HG02798 (cell line): ENCODE measurements around the gene SRC.

Experiments used
- ATAC-seq: cut with Tn5 transposase; IDR thresholded peaks from one replicate; pipeline ENCODE4 v1.9.1; 2021; ENCODE audit warnings: mild to moderate bottlenecking; ENCODE audit not compliant: unreplicated experiment, poor library complexity

Gene SRC

GRCh38 chr20:37348792-37349516, 3.0 kb downstream of the SRC start:
- ATAC-seq: no peak

GRCh38 chr20:37349517-37350491, 3.9 kb downstream of the SRC start:
- no peak for ATAC-seq

DNA sequence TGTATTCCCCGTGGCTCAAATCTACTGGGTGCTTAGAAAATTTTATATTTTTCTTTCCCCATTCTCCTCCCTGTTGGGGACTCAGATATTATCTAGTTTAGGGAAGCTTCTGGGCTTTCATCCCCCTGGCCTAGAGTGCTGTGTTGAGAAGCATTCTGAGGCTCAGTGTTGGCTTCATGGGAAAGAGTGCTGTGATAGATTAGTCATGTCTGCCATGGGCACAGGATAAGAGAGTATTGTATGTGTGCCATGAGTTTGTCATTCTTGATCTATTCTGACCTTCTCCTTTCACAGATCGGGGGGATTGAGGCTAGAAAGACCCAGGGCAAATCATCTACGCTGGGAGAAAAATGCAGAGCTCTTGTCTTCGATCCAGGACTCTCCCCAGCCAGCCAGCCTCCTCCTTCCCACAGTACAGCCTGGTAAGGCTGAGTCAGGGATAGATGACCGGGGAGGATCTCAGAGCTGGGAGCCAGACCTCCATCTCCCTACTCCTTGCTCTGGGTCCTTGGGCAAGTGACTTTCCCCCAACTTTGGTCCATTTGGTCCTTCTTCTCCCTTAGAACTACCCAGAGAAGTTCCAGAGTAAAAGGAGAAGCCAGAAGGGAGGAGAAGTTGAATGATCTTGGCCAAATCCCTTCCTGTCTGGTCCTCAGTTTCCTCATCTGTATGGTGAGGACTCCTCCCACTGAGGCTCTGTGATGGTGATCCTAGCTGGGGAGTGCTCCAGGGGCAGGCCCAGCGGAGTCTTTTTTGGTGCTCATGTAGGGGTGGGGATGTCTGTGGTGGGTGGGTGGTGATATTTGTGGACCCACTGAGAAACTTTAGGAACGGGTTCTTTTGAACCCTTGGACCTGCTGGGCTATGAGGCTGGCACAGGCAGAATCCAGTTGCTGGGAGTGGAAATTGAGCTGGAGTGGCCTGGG, 5.0 kb downstream of the SRC start:
- ATAC-seq: no peak

DNA sequence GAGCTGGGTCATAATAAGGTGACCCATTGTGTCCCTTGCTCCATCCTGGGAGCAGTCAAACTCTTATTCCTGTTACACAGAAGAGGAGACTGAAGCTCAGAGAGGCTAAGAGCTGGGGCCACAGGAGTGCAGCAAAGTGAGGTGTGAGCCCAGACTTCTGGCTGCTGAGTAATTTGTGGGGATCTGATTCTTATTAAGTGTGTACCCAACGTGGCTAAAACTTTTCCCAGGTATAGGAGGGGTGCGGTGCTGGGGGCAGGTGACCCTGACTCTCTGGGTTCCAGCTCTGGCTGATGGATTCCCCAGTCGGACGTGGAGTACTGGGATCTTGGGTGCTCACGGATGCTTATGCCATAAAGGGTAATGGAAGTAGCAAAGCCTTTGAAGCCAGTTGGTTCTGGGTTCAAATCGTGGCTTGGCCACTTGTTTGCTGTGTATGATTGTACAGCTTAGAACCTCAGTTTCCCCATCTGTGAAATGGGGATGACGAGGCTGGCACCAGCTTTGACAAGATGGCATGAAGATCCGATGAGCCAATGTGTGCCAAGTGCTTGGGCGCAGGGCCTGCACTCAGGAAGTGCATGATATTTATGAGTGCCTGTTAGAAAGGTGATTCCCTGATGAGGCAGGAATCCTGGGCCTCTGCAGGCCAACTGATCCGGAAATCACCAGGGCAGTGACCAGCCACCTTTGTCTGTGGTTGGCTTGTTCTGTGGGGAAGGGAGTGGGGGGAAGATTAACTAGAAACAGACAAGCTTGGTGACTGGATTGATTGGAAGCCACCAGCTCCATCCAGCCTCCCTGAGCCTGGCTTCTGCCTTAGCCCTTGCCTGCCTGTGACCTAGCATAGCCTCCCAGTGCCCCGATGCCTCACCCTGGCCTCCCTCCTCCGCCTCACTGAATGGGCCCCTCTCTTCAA, 6.0 kb downstream of the SRC start:
- ATAC-seq: no peak

DNA sequence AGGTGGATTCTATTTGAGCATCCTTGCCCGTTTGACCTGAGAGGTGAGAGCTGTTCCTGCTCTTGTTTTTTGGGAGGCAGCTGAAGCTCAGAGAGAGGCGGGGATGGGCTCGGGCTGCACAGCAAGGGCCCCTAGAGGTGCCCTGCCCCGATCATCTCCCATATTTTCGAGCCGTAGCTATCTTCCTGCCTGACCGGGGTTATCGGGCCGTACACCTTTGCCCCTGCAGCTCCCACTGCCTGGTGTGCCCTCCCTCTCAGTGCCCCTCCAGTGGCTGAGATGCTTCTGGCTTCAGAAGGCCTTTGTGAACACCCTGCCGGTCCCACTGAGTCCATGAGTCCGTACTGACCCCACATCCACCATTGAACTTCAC, 6.7 kb downstream of the SRC start:
- ATAC-seq: no peak

GRCh38 chr20:37353285-37353849, 7.4 kb downstream of the SRC start:
- ATAC-seq: no peak

DNA sequence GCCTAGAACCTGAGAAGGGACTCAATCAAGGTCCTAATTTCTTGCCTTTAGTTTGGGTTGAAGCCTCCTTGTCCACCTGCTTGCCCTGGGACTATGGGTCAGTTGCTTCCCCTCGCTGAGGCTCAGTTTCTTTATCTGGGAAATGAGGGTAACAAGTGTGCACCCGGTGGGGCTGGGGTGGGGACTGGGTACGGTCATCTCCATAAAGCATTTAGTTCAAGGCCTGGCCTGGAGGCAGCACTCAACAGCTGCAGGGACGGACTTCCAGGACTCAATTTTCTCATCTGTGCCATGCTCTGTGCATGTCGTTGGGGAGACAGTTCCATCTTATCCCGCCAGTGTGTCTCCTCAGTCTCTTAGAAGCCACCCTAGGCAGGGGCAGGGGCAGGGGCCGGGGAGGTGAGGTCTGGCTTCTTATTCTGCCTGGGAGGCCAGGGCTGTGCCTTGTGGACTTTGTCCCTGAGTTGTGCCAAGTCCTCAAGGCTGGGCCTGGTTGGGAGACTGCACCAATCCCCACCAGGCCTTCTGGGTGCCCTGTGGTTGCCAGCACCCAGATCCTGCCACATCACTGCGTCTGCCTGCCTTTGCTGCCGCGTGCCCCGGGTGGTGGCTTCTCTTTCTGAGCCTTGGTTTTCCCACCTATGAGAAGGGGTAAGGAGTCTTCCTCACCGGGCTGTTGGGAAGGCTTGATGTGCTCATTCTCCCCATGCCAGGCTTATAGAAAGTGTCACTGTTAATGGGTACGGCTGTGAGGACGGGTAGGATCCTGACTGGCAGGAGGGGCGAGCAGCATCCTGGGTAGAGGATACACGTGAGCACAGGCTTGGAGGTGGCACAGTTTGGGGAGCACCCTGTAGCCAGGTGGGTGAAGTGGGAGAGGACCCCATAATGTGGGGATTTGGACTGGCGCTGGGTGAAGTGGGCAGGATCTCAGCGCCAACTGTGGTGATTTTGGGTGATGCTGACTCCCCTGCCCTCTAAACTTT, 8.6 kb downstream of the SRC start:
- ATAC-seq: no peak

DNA sequence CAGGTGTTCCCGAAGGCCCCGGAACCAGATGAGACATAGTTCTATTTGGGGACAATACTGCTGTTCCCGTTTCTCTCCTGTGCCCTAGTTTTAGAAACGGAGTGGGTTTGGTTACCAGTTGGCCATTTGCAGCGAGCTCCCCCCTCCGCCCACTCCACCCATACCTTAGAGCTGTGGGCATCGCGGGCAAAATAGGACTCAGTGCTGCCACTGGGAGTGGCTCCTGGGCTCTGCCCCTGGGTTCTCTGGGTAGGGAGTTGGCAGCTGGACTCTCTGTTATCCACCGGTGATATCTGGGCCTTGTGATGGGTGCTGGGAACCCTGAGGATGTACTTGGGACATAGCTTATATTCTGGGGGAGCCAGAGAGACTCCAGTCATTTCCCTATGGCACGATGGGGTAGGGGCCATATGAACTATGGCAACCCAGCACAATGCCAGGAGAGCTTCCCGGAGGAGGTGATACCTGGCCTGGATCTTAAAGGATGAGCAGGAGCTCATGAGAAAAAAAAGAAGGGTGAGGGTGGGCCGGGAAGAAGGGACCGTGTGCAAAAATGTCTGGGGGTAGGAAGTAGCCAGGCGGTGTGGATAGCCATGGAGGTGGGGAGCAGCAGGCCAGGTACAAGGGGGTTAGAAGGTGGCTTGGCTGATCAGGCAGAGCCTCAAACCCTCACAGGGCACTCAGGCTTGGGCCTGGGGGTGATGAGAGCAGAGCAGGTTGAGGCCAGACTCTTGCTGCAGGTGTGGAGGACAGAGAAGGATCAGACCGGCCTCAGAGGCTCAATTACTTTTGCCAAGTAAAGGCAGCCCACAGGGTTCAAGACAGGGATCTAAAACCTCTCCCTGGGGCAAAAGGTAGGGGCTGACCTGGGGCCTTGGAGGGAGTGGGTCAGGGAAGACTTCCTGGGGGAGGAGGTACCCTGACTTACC, 9.6 kb downstream of the SRC start:
- ATAC-seq: no peak

- no peak for ATAC-seq
These were observed 10.4 kb downstream of the SRC start for GRCh38 chr20:37356387-37356786.

- ATAC-seq: no peak
These were observed 11.0 kb downstream of the SRC start for GRCh38 chr20:37356961-37357371.

GRCh38 chr20:37357481-37358365, 11.8 kb downstream of the SRC start:
- no peak for ATAC-seq

DNA sequence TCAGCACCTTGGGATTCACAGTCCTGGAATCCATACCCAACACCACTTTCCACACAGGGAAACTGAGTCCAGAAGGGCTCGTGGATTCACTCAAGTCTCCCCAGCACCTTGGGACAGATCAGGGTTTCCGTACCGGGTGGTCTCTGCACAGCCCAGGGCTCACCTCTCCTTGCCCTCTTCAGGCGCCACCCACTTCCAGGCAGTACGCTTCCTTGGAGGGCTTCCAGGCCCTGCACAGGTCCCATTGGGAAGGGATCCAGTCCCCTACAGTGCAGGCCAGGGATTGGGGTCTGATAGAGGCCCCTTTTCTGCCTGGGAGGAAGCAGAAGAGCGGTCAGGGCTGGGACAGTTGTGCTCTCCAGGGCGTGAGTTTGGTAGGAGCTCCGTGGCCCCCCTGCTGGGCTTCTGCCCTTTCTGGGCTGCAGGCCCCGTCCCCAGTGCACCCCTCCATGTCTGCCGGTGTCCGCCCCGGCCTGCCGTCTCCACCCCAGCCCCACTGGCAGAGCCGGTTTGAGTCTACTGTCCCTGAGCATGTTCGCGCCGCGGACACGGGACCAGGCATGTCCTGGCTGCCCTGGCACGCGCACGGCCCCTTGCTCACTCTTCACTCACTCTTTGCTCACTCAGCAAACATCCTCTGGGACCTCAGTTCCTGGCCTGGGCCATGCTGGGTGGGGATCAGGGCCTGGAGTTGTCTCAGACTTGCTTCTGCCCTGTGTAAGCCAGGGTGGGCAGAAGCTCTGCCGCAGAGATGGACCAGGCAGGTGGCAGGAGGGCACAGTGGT, 12.6 kb downstream of the SRC start:
- no peak for ATAC-seq

DNA sequence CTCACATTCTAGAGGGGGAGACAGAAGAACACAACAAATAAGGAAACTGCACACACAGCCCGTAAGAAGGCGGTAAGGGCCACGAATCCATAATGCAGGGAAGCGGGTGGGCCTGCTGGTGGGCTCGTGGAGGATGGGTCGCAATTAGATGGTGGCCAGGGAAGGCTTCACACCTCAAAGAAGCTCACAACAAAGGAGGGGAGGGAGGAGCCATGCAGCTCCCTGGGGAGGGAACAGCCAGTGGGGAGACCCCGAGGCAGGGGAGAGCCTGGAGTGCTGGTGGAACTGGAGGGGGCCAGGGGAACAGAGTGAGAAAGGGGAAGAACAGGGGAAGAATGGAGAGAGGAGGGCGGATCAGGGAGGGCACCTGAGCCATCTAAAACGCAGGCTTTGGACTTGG, 13.4 kb downstream of the SRC start:
- no peak for ATAC-seq

GRCh38 chr20:37359836-37360235, 13.9 kb downstream of the SRC start:
- ATAC-seq: no peak

- no peak for ATAC-seq
These were observed 14.6 kb downstream of the SRC start for GRCh38 chr20:37360391-37361115.
